ENCODE results near the gene KCTD1. TPM values are rescaled to one million over a fixed set of nuclear protein-coding genes. Genes with fewer than 3 reads are reported as not detected.

The KCTD1 gene
- total RNA-seq, 4 donors from 2014 or later = 33.6 to 42.0 (median 39.4) TPM

DNA sequence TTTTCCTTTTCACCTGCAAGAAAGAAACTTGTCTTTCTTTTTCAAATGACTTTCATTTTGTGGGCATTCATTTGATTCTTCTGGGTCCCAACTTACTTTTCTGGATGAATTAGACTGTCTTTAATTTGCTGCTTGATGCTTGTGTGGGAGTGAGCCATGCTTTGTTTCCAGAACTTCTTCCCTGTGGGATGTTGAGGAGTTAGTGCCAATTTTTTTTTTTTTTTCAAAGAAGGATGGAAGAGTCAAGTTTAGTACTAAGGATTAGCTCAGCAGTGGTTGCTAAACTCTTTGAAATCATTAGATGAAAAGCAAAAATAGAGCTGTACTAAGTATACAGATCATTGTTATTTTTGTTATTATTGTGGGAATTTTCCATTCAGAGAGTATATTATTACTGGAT lies 17.2 kb upstream of the KCTD1 start:
- H3K36me3 ChIP-seq = no peaks in the 10 kb centered on the region
- H3K4me3 ChIP-seq = no peak overlapping the region
- H3K27me3 ChIP-seq = no peaks in the 10 kb centered on the region
- no peak for DNase-seq (ENCODE audit: low spot score in 2 of 2)
- no peaks in the 10 kb centered on the region for H3K9me3 ChIP-seq
- TF ChIP-seq, protein P1, sequence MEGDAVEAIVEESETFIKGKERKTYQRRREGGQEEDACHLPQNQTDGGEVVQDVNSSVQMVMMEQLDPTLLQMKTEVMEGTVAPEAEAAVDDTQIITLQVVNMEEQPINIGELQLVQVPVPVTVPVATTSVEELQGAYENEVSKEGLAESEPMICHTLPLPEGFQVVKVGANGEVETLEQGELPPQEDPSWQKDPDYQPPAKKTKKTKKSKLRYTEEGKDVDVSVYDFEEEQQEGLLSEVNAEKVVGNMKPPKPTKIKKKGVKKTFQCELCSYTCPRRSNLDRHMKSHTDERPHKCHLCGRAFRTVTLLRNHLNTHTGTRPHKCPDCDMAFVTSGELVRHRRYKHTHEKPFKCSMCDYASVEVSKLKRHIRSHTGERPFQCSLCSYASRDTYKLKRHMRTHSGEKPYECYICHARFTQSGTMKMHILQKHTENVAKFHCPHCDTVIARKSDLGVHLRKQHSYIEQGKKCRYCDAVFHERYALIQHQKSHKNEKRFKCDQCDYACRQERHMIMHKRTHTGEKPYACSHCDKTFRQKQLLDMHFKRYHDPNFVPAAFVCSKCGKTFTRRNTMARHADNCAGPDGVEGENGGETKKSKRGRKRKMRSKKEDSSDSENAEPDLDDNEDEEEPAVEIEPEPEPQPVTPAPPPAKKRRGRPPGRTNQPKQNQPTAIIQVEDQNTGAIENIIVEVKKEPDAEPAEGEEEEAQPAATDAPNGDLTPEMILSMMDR (IDR thresholded peaks at IDR 0.05) = no peak
- TF ChIP-seq POLR2A (IDR thresholded peaks at IDR 0.05) = no peak
- no peak for TF ChIP-seq EP300 (IDR thresholded peaks at IDR 0.05)
- peaks cover 0 to 14% (median 0%) of the 10 kb centered on the region in 4 donors for H3K4me1 ChIP-seq
- peak overlapping the region in 1 of 4 donors; percentile 19 for H3K27ac ChIP-seq

DNA sequence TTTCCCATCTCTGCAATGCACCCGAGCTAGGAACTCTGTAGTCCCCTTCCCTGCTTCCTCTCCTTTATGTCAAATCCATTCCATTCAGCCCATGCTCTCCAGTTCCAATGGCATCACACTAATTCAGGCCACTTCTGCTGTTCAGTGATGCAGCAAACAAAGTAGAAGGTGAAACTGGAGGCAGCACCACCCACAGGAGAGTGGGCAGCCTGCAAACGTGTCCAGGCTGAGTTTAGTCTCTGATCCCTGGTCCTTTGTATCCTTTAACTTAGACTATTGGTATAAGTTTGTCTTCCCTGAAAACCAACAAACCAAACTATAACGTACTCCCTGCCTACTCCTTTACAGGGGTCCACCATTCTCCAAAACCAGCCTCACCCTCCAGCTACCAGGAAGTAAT lies 14.7 kb upstream of the KCTD1 start:
- no peak overlapping the region for H3K27ac ChIP-seq
- WGBS, 2 donors = 91% methylated on average over 3 of the region's 3 CpGs

DNA sequence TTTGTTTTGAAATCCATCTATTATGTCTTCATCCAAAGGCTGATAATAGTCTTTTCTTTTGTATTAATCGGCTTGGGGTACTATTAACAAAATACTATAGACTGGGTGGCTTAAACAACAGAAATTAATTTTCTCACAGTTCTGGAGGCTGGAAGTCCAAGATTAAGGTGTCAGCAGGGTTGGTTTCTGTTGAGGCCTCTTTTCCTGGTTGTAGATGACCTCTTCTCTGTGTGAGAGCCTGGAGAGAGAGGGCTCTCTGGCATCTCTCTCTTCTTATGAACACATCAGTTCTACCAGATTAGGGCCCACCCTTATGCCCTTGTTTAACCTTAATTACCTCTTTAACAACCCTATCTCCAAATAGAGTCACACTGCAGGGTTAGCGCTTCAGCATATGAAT lies 14.2 kb upstream of the KCTD1 start:
- 96 to 98% methylated on average over 2 of the region's 2 CpGs for WGBS, 2 donors

More for the DNA sequence above, 14.7 kb upstream of the KCTD1 start:
- TF ChIP-seq, protein P1 (IDR thresholded peaks at IDR 0.05) = no peak
- no peak for TF ChIP-seq EP300 (IDR thresholded peaks at IDR 0.05)
- TF ChIP-seq POLR2A (IDR thresholded peaks at IDR 0.05) = no peak
- DNase-seq (ENCODE audit: low spot score in 2 of 2) = no peak
- Histone ChIP-seq H3K9me3 (no peaks in the 10 kb centered on the region), H3K4me1 (peaks cover 0 to 14% (median 0%) of the 10 kb centered on the region in 4 donors), H3K4me3 (no peak overlapping the region), H3K36me3 (no peaks in the 10 kb centered on the region), H3K27me3 (no peaks in the 10 kb centered on the region)

DNA sequence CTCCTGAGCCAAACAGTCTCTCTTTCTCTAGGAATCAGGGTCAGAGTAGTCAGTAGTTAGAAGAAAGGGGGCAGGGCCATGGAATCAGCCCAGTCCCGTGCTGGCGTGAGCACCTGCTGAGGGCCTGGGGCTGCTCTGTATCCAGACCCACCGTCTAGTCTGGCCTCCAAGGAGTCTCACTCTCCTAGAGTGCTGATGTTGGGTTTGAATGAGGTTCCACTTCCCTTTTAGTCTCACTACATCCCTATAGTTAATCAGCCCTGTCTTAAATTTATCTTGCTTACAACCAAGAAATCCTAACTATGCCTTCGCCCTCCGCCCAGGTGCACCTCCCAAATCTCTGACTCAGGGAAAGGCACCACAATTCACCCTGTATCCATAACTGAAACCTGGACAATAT lies 13.4 kb upstream of the KCTD1 start:
- Histone ChIP-seq H3K4me1 (peaks cover 0 to 24% (median 4%) of the 10 kb centered on the region in 4 donors), H3K27me3 (no peaks in the 10 kb centered on the region), H3K9me3 (no peaks in the 10 kb centered on the region), H3K36me3 (no peaks in the 10 kb centered on the region), H3K4me3 (no peak overlapping the region), H3K27ac (no peak overlapping the region)
- 91 to 94% methylated on average over 5 of the region's 5 CpGs for WGBS, 2 donors
- DNase-seq (ENCODE audit: low spot score in 2 of 2) = no peak
- TF ChIP-seq, protein P1 (IDR thresholded peaks at IDR 0.05) = no peak
- no peak for TF ChIP-seq POLR2A (IDR thresholded peaks at IDR 0.05)
- no peak for TF ChIP-seq EP300 (IDR thresholded peaks at IDR 0.05)

More for the DNA sequence above, 14.2 kb upstream of the KCTD1 start:
- H3K4me1 ChIP-seq = peaks cover 0 to 17% (median under 1%) of the 10 kb centered on the region in 4 donors
- H3K9me3 ChIP-seq = no peaks in the 10 kb centered on the region
- H3K4me3 ChIP-seq = no peak overlapping the region
- DNase-seq (ENCODE audit: low spot score in 2 of 2) = no peak
- no peak for TF ChIP-seq POLR2A (IDR thresholded peaks at IDR 0.05)
- no peak for TF ChIP-seq EP300 (IDR thresholded peaks at IDR 0.05)
- TF ChIP-seq, protein P1 (IDR thresholded peaks at IDR 0.05) = no peak
- H3K27ac ChIP-seq = no peak overlapping the region
- H3K36me3 ChIP-seq = no peaks in the 10 kb centered on the region
- no peaks in the 10 kb centered on the region for H3K27me3 ChIP-seq

DNA sequence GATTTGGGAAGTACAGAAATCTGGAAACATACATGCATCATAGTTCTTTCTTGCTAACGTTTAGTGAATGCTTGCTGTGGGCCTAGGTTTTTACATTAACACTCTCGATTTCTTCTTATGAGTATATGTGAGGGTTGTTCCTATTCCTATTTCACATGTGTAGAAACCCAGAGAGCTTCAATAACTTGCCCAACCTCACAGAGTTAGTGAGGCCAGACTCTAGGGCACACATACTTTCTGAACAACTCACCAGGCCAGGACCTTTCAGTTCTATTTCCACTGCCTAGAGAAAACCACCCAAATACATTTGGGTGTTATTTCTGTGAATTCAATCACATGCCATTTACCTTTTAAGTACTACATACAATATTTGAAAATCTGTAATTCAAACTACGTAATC lies 8.2 kb upstream of the KCTD1 start:
- WGBS, 2 donors = 47 to 51% methylated on average over 3 of the region's 3 CpGs
- DNase-seq (ENCODE audit: low spot score in 2 of 2) = no peak

More for the DNA sequence above, 8.2 kb upstream of the KCTD1 start:
- Histone ChIP-seq H3K27me3 (no peaks in the 10 kb centered on the region), H3K4me1 (peaks cover 0 to 32% (median 12%) of the 10 kb centered on the region in 4 donors), H3K27ac (peak overlapping the region in 3 of 4 donors; percentile 31 to 82 (median 63)), H3K4me3 (no peak overlapping the region), H3K9me3 (no peaks in the 10 kb centered on the region), H3K36me3 (no peaks in the 10 kb centered on the region)
- TF ChIP-seq POLR2A (IDR thresholded peaks at IDR 0.05) = no peak
- TF ChIP-seq, protein P1 (IDR thresholded peaks at IDR 0.05) = no peak
- peak in 1 of 2 donors; percentile 32 for TF ChIP-seq EP300 (IDR thresholded peaks at IDR 0.05)
